GM18907 (cell line): Measurements from ENCODE around the gene SZT2.
A peak's percentile ranks its signal among the peaks of the same experiment; 100 is the strongest.
"Not testable (repeated sequence)": the region's sequence is repeated elsewhere in the genome, so short reads cannot be mapped to it uniquely, and the experiment has no call there.

ENCODE experiments used
- ATAC-seq: cut with Tn5 transposase; IDR thresholded peaks from one replicate; pipeline ENCODE4 v1.9.1; 2021; ENCODE audit warnings: mild to moderate bottlenecking, moderate library complexity; ENCODE audit not compliant: unreplicated experiment

SZT2 gene

DNA sequence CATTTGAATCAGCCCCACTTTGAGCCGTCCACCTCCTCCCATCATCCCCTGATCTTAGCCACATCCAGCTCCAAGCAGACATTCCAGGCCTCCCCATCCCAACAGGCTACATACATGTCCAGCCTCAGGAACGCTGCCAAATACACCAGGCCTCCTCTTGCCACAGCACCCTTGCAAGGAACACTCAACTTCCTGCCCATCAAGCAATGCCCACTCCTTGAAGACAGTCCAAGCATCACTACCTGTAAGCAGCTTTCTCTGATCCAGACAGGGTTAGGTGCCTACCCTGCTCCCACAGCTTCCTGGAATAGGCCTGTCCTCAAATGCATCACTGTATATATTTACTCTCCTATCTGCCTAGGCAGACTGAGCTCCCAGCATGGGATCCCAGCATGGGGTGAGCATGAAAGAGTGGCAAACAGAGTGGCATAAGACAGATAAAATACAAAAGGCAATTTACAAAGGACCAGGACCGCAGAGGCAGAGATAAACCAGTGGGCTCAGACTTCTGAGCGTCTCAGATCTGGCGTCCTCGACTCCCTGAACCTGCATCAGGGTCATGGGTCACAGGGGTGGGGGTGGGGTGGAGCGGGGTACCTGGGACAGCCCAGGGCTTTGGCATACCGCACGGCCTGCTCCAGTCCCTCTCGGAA is 63.2 kb downstream of the SZT2 start:
- no peak for ATAC-seq

DNA sequence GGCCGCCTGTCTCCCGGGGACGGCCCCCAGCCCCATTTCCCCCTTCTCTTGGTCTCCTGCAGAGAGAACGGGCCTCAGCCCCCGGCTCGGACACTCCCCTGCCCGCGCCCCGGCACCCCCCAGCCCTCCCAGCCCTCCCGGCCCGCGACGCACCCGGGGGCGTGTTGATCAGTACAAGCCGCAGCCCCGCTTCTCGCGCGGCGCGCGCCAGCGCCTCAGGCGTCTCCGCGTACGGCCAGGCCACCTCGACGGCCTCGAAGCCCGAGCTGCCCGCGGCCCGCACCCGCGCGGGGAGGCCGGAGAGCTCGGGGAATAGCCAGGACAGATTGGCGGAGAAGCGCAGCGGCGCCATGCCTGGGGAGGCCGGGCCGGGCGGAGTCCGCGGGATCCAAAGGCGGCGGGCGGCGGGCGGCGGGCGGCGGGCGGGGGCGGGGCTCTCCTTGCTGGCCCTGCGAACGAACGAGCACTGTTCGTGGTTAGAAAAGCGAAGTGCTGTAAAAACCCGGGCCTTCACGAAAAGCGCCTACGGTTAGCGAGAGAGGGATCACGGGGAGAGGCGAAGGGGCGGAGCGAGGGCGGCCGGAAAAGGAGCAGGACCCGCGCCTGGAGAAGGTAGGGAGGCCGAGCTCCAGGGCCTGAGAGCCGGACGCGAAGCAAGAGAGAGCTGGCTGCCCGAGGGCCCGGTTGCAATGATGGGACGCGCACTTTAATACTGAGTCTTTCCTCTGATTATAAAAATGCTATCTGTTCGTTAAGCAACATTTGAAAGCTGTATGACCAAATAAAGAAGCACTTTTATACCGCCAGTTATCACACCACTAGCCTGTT is 64.0 kb downstream of the SZT2 start, which contains the start of gene HYI:
TSS of gene HYI (minus strand) at position 490 of the 828 bp plus-strand sequence. CDS start at position 352, 138 bp downstream.
- ATAC-seq: no peak

DNA sequence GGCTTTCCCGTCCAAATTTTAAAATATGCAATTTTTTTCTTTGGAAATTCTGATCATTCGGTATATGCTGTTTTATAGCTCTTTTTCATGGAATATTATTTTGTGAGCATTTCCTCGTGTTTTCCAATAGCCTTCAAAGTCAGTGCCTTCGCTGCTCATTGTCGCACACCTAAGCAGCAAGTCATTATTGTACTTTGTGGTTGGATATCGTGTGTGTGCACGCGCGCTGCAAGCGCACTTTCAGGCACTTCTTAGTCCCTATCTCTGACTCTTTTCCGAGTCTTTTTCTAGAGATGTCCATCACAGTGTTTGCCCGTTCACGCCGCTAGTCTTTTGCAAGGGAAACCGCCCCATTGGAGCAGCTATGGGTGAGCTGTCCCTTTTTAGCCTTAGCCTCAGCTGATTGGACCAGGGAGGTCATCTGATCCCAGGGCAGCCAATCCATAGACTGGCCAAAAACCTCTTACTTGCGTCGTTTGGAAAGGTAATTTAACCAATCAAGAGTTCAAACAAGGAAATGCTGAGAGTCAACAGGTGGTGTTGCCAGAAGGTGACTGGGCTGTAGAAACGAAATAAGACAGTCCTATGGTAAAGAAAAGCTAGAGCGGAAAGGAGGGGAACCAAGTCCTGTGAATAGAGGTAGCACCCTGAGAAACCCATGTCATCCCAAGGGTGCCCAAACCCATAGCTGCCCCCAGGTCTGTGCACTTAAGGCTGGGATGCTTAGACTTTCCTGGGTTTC is 64.7 kb downstream of the SZT2 start:
- ATAC-seq: peak; percentile 63

DNA sequence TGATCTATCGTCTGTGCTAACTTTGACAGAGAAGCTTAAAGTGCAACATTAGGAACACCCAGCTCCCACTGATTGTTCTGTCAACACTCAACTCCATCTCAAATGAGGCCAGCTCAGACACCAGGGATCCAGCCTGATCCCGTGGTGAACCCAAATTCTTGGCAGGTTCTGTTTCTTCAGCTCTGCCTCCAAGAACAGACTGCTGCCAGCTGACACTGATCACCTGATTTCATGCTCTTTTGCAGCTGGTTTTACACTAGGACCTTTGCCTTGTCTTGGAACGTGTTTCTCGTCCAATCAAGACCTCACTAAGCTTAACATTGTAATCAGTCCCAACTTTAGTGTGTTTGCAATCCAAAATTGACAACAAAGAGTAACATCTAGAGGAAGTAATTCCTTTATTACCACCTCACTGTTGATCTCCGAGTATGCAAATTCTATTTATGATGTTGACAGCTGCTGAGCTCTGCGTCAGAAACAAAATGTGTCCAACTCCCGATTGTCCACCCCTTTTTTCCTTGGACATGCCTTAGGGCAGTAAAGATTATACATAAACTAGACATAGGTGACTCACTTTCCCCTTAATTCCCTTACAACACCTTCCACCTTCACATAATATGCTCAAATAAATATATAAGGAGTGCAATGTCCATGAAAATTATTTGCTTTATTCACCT is 65.7 kb downstream of the SZT2 start:
- ATAC-seq: no peak

DNA sequence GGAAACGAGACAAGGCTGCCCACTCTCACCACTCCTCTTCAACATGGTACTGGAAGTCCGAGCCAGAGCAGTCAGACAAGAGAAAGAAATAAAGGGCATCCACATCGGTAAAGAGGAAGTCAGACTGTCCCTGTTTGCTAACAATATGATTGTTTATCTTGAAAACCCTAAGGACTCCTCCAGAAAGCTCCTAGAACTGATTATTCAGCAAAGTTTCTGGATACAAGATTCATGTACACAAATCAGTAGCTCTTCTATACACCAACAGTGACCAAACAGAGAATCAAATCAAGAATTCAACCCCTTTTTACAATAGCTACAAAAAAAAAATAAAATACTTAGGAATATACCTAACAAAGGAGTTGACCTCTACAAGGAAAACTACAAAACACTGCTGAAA is 68.7 kb downstream of the SZT2 start:
- ATAC-seq: not testable (repeated sequence)

DNA sequence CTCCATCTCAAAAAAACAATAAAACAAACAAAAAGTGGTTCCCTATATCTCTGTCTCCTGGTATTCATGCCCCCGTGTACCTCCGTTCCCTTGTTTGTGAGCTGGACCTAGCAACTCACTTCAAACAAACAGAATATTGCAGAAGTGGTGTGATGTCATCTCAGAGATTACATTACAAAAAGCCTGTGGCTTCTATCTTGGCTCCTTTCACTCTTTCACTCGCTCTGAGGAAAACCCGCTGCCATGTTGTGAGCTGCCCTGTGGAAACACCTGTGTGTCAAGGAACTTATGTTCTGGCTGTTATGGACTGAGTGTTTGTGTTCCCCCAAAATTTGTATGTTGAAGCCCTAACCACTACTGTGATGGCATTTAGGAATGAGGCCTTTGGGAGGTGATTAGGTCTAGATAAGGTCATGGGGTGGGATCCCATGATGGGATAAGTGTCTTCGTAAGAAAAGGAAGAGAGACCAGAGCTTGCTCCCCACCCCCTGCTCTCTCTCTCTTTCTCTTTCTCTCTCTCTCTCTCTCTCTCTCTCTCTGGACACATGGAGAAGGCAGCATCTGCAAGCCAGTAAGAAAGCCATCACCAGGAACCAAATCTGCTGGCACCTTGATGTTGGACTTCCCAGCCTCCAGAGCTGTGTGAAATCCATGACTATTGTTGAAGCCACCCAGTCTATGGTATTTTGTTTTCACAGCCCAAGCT is 71.4 kb downstream of the SZT2 start:
- ATAC-seq: no peak

DNA sequence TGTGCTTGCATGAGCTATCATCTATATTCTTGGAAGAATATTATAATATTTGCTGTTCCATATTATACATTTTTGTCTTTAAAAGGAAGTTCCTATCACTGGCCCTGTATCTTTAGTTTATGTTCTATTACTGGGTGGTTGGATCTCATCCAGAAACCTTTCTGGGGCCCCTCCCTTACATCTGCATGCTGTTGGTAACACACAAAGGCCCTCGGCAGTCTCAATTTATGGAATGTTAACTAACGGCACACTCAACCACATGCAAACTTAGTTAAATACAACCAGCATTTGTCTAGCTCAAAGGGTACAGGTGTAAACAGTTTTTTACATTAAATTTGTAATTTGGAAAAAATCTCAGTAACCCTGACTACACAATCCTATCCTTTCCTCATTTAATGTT is 73.8 kb downstream of the SZT2 start:
- no peak for ATAC-seq

DNA sequence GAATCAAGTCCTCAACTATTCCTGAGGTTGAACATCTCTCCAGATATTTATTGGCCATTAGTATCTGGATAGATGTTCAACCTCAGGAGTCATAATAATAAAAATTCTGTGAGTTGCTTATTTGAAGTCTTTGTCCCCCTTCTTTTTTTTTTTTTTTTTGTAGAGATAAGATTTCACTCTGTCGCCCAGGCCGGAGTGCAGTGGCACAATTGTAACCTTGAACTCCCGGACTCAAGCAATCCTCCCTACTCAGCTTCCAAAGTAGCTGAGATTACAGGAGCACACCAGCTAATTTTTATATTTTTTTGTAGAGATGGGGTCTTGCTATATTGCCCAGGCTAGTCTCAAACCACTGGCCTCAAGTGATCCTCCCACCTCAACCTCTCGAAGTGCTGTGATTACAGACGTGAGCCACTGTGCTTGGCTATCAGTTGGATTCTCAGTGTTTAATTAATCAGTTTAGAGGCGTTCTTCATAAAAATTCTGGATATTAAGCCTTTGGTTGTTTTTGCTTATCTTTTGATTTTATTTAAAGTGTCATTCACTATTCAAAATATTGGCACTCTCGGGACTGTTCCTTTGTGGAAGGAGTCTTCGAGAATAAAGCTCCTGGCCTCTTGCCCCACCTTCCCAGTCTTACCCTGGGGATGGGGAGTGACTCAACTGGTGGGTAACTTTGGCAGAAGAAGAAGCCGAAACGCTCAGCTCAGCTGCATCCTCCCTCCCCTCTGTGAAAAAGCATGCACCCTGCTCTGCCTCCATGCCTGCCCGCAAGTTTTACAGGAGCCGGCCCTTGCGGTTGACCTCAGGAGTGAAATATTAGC is 75.2 kb downstream of the SZT2 start:
- ATAC-seq: no peak

DNA sequence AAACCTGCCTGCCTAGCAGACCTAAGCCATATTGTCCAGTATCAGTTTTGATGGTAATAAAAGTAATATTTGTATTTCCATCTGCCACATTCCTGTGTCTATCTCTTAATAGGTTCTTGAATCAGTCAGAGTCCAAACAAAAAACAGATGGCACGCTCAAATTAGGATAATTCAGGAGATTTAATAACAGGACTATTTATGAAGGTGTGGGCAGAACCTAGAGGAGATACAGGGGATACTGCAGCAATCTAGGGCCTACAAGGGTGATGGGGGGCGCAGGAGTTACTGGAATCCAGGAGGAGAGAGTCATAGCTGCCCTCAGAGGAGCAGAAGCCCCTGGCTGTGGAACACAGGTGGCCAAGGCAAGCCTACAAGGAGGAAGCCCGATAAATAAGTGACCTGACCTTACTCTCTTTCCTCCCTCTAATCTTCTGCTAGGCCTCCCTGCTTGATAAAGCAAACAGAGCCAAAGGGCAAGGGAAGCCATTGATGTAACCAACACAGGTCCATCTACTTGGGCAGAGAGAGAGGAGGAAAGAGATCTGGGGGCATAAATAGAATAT is 75.9 kb downstream of the SZT2 start:
- ATAC-seq: no peak

DNA sequence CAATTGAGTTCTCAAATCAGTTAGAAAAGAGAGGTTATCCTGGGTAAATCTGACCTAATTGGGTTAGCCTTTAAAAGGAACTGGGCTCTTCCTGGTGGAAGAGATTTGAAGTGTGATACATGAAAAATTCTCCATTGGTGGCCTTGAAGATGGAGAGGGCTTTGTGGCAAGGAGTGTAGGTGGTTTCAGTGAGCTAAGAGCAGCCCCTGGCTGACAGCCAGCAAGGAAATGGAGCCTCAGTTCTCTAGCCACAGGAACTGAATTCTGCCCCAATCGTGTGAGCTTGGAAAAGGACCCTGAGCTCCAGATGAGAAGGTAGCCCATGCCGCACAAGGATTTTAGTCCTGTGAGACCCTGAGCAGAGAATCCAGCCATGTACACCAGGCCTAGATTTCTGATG is 76.7 kb downstream of the SZT2 start:
- no peak for ATAC-seq

DNA sequence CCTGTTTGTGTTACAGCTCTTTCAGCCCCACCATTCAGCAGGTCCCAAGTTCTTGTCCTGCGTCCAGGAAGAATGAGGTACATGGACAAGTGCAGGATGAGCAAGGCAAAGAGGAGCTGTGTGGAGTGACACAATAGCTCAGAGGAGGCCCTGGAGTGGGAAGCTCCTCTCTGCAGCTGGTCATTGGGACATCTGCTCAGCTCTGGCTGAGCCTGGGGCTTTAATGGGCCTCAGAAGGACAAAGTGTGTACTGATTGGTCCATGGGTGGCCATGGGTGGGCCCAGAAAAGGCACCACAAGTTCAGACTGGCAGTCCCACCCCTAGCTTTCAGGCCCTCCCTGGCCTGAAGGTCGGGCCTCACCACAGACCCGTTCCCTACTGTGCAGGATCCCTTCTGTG is 78.7 kb downstream of the SZT2 start:
- ATAC-seq: no peak

DNA sequence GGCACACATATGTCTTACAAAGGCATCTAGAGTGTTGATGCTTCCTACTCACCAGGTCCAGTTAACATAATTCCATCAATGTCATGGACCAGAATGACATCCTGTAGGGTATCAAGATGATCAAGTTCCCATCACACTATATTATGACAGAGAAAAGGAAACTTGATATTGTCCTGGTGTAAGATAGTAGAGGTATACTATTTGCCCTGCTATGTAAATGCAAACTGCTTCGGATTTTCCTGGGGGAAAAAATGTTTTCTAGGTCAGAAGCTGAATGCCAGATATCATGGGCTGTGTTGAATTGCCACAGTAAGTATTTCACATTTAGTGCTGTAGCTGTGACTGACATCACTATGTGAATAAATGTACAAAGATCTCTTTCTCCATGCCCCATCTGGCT is 80.2 kb downstream of the SZT2 start:
- ATAC-seq: no peak

DNA sequence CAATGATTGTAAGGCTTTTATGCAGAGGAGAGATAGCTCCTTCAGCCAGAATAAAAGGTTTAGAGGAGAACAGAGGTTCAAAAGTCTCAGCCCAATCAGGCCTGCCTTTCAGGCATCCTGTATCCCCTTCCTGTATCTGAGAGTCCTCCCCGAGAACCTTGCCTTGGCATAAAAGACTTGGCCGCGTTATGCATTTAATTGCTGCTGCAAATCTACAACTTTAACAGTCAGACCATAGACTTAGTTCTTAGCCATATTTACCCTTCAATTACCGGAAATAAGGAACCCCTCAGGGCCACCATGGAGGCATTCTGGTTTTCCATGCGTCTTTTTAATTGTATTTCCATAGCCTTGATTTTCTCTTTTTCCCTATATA is 82.4 kb downstream of the SZT2 start:
- ATAC-seq: no peak

DNA sequence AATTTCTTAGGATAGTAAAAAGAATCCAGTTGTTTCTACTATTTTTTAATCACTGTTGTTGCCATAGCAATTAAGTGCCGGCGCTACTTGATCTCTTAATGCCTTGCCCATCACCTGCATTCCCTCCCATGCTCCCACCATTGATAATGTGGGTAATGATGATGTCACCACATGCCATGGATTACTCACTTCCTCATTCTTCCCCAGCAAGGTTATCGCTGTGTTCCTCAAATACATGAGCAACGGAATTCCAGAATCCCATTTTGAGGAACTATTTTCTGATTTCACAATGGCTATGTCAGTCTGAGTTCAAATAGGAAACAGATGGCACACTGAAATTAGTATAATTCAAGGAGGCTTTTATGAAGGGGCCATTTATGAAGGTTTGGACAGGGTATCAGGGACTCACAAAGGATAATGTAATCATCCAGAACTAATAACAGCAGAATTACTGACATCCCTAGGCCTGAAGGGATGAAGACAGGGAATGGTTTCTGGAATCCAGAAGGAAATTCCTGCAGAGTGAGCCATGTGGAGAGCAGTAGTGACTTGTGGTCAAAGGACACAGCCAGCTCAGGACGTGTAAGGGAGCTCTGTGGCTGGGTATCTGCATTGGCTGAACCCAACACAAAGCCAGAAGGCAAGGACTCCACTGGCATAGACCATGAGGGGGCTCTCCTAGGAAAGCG is 82.9 kb downstream of the SZT2 start:
- ATAC-seq: not testable (repeated sequence)

DNA sequence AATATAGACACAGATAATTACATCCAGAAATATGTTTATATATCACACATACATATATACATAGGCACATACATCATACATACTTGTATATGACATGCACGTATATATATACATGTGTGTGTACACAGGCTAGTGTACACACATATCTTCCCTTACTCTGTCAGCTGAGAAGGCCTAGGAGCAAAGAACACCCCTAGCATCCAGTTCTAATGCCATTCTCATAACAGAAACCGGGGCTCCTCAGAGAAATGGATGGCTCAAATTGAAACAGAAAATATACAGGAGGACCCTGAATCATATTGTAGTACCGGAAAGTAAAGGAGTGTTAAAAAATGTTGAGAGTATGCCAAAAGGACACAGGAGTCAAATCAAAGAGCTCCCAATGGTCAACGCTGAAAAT is 83.8 kb downstream of the SZT2 start:
- no peak for ATAC-seq

DNA sequence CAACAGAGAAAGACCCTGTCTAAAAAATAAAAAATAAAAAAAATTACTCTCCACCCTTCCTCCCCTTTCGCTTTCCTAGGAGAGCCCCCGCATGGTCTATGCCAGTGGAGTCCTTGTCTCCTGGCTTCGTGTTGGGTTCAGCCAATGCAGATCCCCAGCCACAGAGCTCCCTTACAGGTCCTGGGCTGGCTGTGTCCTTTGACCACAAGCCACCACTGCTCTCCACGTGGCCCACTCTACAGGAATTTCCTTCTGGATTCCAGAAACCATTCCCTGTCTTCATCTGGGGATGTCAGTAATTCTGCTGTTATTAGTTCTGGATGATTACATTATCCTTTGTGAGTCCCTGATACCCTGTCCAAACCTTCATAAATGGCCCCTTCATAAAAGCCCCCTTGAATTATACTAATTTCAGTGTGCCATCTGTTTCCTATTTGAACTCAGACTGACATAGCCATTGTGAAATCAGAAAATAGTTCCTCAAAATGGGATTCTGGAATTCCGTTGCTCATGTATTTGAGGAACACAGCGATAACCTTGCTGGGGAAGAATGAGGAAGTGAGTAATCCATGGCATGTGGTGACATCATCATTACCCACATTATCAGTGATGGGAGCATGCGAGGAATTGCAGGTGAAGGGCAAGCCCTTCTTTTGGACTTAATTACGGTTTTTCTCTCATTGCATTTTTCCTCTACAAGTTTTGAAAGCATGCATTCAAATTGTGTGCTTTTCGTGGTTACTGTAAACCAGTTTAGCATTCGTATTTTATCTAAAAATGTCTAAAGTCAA is 86.1 kb downstream of the SZT2 start:
- ATAC-seq: not testable (repeated sequence)

DNA sequence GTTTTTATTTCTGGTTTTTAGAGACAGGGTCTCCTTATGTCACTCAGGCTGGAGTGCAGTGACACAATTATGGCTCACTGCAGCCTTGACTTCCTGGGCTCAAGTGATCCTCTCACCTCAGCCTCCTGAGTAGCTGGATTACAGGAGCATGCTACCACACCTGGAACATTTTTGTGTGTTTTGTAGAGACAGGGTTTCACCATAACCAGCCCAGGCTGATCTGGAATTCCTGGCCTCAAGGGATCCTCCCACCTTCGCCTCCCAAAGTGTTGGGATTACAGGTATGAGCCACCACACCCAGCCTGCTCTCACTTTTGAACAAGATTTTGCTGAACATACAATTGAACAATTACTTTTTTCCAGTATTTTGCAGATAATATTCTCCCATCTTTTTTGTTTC is 88.0 kb downstream of the SZT2 start:
- no peak for ATAC-seq

DNA sequence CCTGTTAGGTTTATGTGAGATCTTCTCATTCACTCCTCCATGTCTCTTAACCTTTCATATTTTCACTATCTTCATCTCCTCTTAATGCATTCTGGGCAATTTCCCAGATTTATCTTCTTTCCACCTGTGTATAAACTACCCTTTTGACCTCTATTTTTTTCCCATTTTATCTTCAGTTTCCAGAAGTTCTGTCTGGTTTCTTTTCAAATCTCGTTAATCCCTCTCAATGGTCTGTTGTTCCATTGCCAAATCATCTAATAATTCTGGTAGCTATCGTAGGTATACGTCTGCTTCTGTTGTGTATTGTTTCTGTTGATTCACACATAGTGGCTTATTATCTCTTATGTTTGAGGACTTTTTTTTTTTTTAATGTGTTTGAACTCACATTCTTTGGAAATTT is 89.7 kb downstream of the SZT2 start:
- ATAC-seq: no peak
